ENCODE measurements around the gene GSG1L.
"Not testable (repeated sequence)": the region's sequence is repeated elsewhere in the genome, so short reads cannot be mapped to it uniquely, and the experiment has no call there.

GSG1L gene

GRCh38 chr16:27980076-27980775 lies 83.3 kb downstream of the GSG1L start:
- no peaks in the 10 kb centered on the region for H3K27me3 ChIP-seq (ENCODE audit: low read length)
- H3K9me3 ChIP-seq (ENCODE audit: insufficient read depth, low read length), result no peaks in the 10 kb centered on the region
- no peaks in the 10 kb centered on the region for H3K9me2 ChIP-seq (replicated peaks; ENCODE audit: insufficient read depth, low read length)
- no peak overlapping the region for H2AFZ ChIP-seq (ENCODE audit: low read depth, low read length, severe bottlenecking)
- H4K20me1 ChIP-seq (ENCODE audit: low read depth, low read length), result no peaks in the 10 kb centered on the region
- H3K4me3 ChIP-seq (ENCODE audit: insufficient read depth, low read length, poor library complexity, severe bottlenecking), result no peak overlapping the region
- TF ChIP-seq CTCF (IDR thresholded peaks at IDR 0.05; ENCODE audit: insufficient read depth, low read length, poor library complexity, severe bottlenecking), result no peak
- no peak for TF ChIP-seq EZH2phosphoT487 (conservative IDR thresholded peaks at IDR 0.05; ENCODE audit: low read length)
- no peaks in the 10 kb centered on the region for H3F3A ChIP-seq (ENCODE audit: insufficient read depth)
- H3K27ac ChIP-seq (ENCODE audit: low read depth, low read length), result no peak overlapping the region
- H3K36me3 ChIP-seq (ENCODE audit: low read length), result no peaks in the 10 kb centered on the region
- H3K4me2 ChIP-seq (ENCODE audit: low read depth, low read length, poor library complexity, severe bottlenecking), result no peak overlapping the region
- H3K79me2 ChIP-seq (ENCODE audit: insufficient read depth, low read length), result no peaks in the 10 kb centered on the region
- no peak overlapping the region for H3K9ac ChIP-seq (ENCODE audit: low read length)

DNA sequence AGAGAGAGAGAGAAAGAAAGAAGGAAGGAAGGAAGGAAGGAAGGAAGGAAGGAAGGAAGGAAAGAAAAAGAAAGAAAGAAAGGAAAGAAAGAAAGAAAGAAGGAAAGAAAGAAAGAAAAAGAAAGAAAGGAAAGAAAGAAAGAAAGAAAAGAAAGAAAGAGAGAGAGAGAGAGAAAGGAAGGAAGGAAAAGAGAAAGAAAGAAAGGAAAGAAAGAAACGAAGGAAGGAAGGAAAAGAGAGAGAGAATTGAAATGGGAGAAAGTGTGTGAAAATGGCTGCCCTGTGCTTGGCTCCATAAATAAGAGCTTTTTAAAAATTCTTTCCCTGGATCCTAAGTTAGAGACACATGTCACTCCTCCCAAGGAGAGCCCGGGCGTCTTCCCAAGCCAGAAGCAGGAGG lies 83.8 kb downstream of the GSG1L start:
- H3K4me3 ChIP-seq (ENCODE audit: insufficient read depth, low read length, poor library complexity, severe bottlenecking); H3K27me3 ChIP-seq (ENCODE audit: low read length); H3K9ac ChIP-seq (ENCODE audit: low read length); H2AFZ ChIP-seq (ENCODE audit: low read depth, low read length, severe bottlenecking); H3F3A ChIP-seq (ENCODE audit: insufficient read depth); H3K9me3 ChIP-seq (ENCODE audit: insufficient read depth, low read length); H3K36me3 ChIP-seq (ENCODE audit: low read length); H3K79me2 ChIP-seq (ENCODE audit: insufficient read depth, low read length); H3K9me2 ChIP-seq (replicated peaks; ENCODE audit: insufficient read depth, low read length); H3K4me2 ChIP-seq (ENCODE audit: low read depth, low read length, poor library complexity, severe bottlenecking); H3K27ac ChIP-seq (ENCODE audit: low read depth, low read length); H4K20me1 ChIP-seq (ENCODE audit: low read depth, low read length): not testable (repeated sequence)

DNA sequence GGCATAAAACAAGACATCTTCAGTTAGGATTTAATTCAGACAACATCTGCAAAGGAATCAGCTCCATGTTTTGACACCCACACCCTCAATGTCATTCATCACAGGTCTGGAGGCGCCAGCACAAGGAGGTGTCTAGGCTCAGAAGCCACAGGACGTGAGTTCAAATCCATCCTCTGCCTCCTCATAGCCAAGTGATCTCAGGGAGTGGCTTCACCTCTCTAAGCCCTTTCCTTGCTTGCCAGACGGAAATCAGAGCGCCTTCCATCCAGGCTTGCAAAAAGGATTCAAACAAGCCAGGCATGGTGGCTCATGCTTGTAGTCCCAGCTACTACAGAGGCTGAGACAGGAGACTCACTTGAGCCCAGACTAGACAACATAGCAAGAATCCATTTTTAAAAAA lies 84.6 kb downstream of the GSG1L start:
- Histone ChIP-seq H4K20me1 (ENCODE audit: low read depth, low read length) (no peaks in the 10 kb centered on the region), H3K27me3 (ENCODE audit: low read length) (no peaks in the 10 kb centered on the region), H3K9ac (ENCODE audit: low read length) (no peak overlapping the region), H2AFZ (ENCODE audit: low read depth, low read length, severe bottlenecking) (no peak overlapping the region), H3K4me3 (ENCODE audit: insufficient read depth, low read length, poor library complexity, severe bottlenecking) (no peak overlapping the region), H3F3A (ENCODE audit: insufficient read depth) (no peaks in the 10 kb centered on the region), H3K36me3 (ENCODE audit: low read length) (no peaks in the 10 kb centered on the region), H3K9me3 (ENCODE audit: insufficient read depth, low read length) (no peaks in the 10 kb centered on the region), H3K79me2 (ENCODE audit: insufficient read depth, low read length) (no peaks in the 10 kb centered on the region), H3K9me2 (replicated peaks; ENCODE audit: insufficient read depth, low read length) (no peaks in the 10 kb centered on the region), H3K27ac (ENCODE audit: low read depth, low read length) (no peak overlapping the region), H3K4me2 (ENCODE audit: low read depth, low read length, poor library complexity, severe bottlenecking) (no peak overlapping the region)
- TF ChIP-seq CTCF (IDR thresholded peaks at IDR 0.05; ENCODE audit: insufficient read depth, low read length, poor library complexity, severe bottlenecking), result no peak
- no peak for TF ChIP-seq EZH2phosphoT487 (conservative IDR thresholded peaks at IDR 0.05; ENCODE audit: low read length)

GRCh38 chr16:27977966-27978365 lies 85.5 kb downstream of the GSG1L start:
- Histone ChIP-seq H3K9ac (ENCODE audit: low read length) (no peak overlapping the region), H3K27ac (ENCODE audit: low read depth, low read length) (no peak overlapping the region), H4K20me1 (ENCODE audit: low read depth, low read length) (no peaks in the 10 kb centered on the region), H3K4me2 (ENCODE audit: low read depth, low read length, poor library complexity, severe bottlenecking) (no peak overlapping the region), H3K9me2 (replicated peaks; ENCODE audit: insufficient read depth, low read length) (no peaks in the 10 kb centered on the region), H2AFZ (ENCODE audit: low read depth, low read length, severe bottlenecking) (no peak overlapping the region), H3K9me3 (ENCODE audit: insufficient read depth, low read length) (no peaks in the 10 kb centered on the region), H3F3A (ENCODE audit: insufficient read depth) (no peaks in the 10 kb centered on the region), H3K4me3 (ENCODE audit: insufficient read depth, low read length, poor library complexity, severe bottlenecking) (no peak overlapping the region), H3K79me2 (ENCODE audit: insufficient read depth, low read length) (no peaks in the 10 kb centered on the region), H3K36me3 (ENCODE audit: low read length) (no peaks in the 10 kb centered on the region), H3K27me3 (ENCODE audit: low read length) (no peaks in the 10 kb centered on the region)
- no peak for TF ChIP-seq EZH2phosphoT487 (conservative IDR thresholded peaks at IDR 0.05; ENCODE audit: low read length)
- TF ChIP-seq CTCF (IDR thresholded peaks at IDR 0.05; ENCODE audit: insufficient read depth, low read length, poor library complexity, severe bottlenecking), result no peak
